ENCODE results near the gene PPP2R3C.
A peak's percentile ranks its signal among the peaks of the same experiment; 100 is the strongest.
"Not testable (repeated sequence)": the region's sequence is repeated elsewhere in the genome, so short reads cannot be mapped to it uniquely, and the experiment has no call there.

PPP2R3C gene

GRCh38 chr14:35046751-35047536, 74.8 kb downstream of the PPP2R3C start:
- peak; percentile 37 for DNase-seq (ENCODE audit: insufficient read length)
- TF ChIP-seq POLR2AphosphoS5 (IDR thresholded peaks at IDR 0.05; ENCODE audit: low read depth, low read length) (no peak), POLR2A (IDR thresholded peaks at IDR 0.05; ENCODE audit: low read depth, low read length) (no peak), TAF1 (IDR thresholded peaks at IDR 0.05; ENCODE audit: borderline replicate concordance, low read depth, low read length) (no peak)
- no peak for FAIRE-seq

GRCh38 chr14:35046048-35046750, 75.6 kb downstream of the PPP2R3C start, which contains the start of gene FAM177A1:
FAM177A1 (plus strand) TSS chr14:35046272; CDS start chr14:35046464, 192 bp downstream.
- DNase-seq (ENCODE audit: insufficient read length) (peak; percentile 89), FAIRE-seq (peak; percentile 98)
- TF ChIP-seq TAF1 (IDR thresholded peaks at IDR 0.05; ENCODE audit: borderline replicate concordance, low read depth, low read length) (peak; percentile 57), POLR2AphosphoS5 (IDR thresholded peaks at IDR 0.05; ENCODE audit: low read depth, low read length) (peak; percentile 86), POLR2A (IDR thresholded peaks at IDR 0.05; ENCODE audit: low read depth, low read length) (peak; percentile 91)

- DNase-seq (ENCODE audit: insufficient read length): no peak
- TF ChIP-seq TAF1 (IDR thresholded peaks at IDR 0.05; ENCODE audit: borderline replicate concordance, low read depth, low read length): no peak
- TF ChIP-seq POLR2A (IDR thresholded peaks at IDR 0.05; ENCODE audit: low read depth, low read length): no peak
Observed at GRCh38 chr14:35045798-35046047, 76.1 kb downstream of the PPP2R3C start.

GRCh38 chr14:35044939-35045797, 76.6 kb downstream of the PPP2R3C start:
- DNase-seq (ENCODE audit: insufficient read length) (no peak), FAIRE-seq (no peak)

More at GRCh38 chr14:35045798-35046047, 76.1 kb downstream of the PPP2R3C start:
- FAIRE-seq: no peak

GRCh38 chr14:35043046-35043445, 78.7 kb downstream of the PPP2R3C start:
- DNase-seq (ENCODE audit: insufficient read length): no peak
- FAIRE-seq: no peak
- no peak for TF ChIP-seq POLR2AphosphoS5 (IDR thresholded peaks at IDR 0.05; ENCODE audit: low read depth, low read length)
- TF ChIP-seq POLR2A (IDR thresholded peaks at IDR 0.05; ENCODE audit: low read depth, low read length): no peak
- TF ChIP-seq TAF1 (IDR thresholded peaks at IDR 0.05; ENCODE audit: borderline replicate concordance, low read depth, low read length): no peak

More at GRCh38 chr14:35044939-35045797, 76.6 kb downstream of the PPP2R3C start:
- TF ChIP-seq TAF1 (IDR thresholded peaks at IDR 0.05; ENCODE audit: borderline replicate concordance, low read depth, low read length) (no peak), POLR2A (IDR thresholded peaks at IDR 0.05; ENCODE audit: low read depth, low read length) (no peak), POLR2AphosphoS5 (IDR thresholded peaks at IDR 0.05; ENCODE audit: low read depth, low read length) (no peak)

- TF ChIP-seq POLR2AphosphoS5 (IDR thresholded peaks at IDR 0.05; ENCODE audit: low read depth, low read length) (no peak), POLR2A (IDR thresholded peaks at IDR 0.05; ENCODE audit: low read depth, low read length) (no peak), TAF1 (IDR thresholded peaks at IDR 0.05; ENCODE audit: borderline replicate concordance, low read depth, low read length) (no peak)
- no peak for FAIRE-seq
Observed at GRCh38 chr14:35042632-35043031, 79.2 kb downstream of the PPP2R3C start.

GRCh38 chr14:35038312-35038711, 83.5 kb downstream of the PPP2R3C start:
- not testable (repeated sequence) for FAIRE-seq; DNase-seq (ENCODE audit: insufficient read length)

More at GRCh38 chr14:35042632-35043031, 79.2 kb downstream of the PPP2R3C start:
- DNase-seq (ENCODE audit: insufficient read length): no peak

Data from GM12892 (cell line).